HG03521 (cell line): Measurements from ENCODE around the gene CD63.
"Not testable (repeated sequence)": the region's sequence is repeated elsewhere in the genome, so short reads cannot be mapped to it uniquely, and the experiment has no call there.

Source experiments
- ATAC-seq: cut with Tn5 transposase; IDR thresholded peaks from one replicate; pipeline ENCODE4 v1.9.1; 2021; ENCODE audit warnings: mild to moderate bottlenecking, moderate library complexity; ENCODE audit not compliant: unreplicated experiment

Gene CD63

GRCh38 chr12:55728939-55729818 is at the start of gene CD63:
Gene CD63 (minus strand): TSS chr12:55729009. CDS start chr12:55728341, 668 bp downstream.
- ATAC-seq: peak; percentile 68

GRCh38 chr12:55777856-55778255 is 49.0 kb upstream of the CD63 start:
- ATAC-seq: no peak

- no peak for ATAC-seq
Observed at GRCh38 chr12:55771736-55772135, 42.9 kb upstream of the CD63 start.

- ATAC-seq: no peak
Observed at GRCh38 chr12:55767156-55767555, 38.3 kb upstream of the CD63 start.

GRCh38 chr12:55765736-55766290 is 37.0 kb upstream of the CD63 start:
- ATAC-seq: no peak

- ATAC-seq: no peak
Observed at GRCh38 chr12:55762646-55763045, 33.8 kb upstream of the CD63 start.

- ATAC-seq: no peak
Observed at GRCh38 chr12:55760663-55761062, 31.9 kb upstream of the CD63 start.

GRCh38 chr12:55758575-55758974 is 29.8 kb upstream of the CD63 start:
- not testable (repeated sequence) for ATAC-seq

GRCh38 chr12:55757701-55758100 is 28.9 kb upstream of the CD63 start:
- no peak for ATAC-seq

GRCh38 chr12:55755246-55755645 is 26.4 kb upstream of the CD63 start:
- no peak for ATAC-seq

- ATAC-seq: no peak
Observed at GRCh38 chr12:55748230-55748993, 19.6 kb upstream of the CD63 start.

- no peak for ATAC-seq
Observed at GRCh38 chr12:55746913-55747231, 18.1 kb upstream of the CD63 start.

- ATAC-seq: no peak
Observed at GRCh38 chr12:55746174-55746912, 17.5 kb upstream of the CD63 start.

GRCh38 chr12:55745361-55746173 is 16.8 kb upstream of the CD63 start:
- ATAC-seq: no peak

- no peak for ATAC-seq
Observed at GRCh38 chr12:55744340-55745030, 15.7 kb upstream of the CD63 start.

- ATAC-seq: no peak
Observed at GRCh38 chr12:55743406-55744339, 14.9 kb upstream of the CD63 start.

- ATAC-seq: no peak
Observed at GRCh38 chr12:55742719-55743405, 14.1 kb upstream of the CD63 start, which contains the start of gene GDF11. Gene GDF11 (plus strand): TSS chr12:55743122. CDS start chr12:55743317, 195 bp downstream.
